HG02870 (cell line): ENCODE data around the gene ZNF488.

Experiments used
- ATAC-seq: cut with Tn5 transposase; IDR thresholded peaks from one replicate; pipeline ENCODE4 v1.9.1; 2021; ENCODE audit warnings: mild to moderate bottlenecking, moderate library complexity; ENCODE audit not compliant: unreplicated experiment

The ZNF488 gene

GRCh38 chr10:47367646-47368045 lies 16.4 kb downstream of the ZNF488 start:
- ATAC-seq = no peak

GRCh38 chr10:47366731-47367460 lies 17.2 kb downstream of the ZNF488 start:
- ATAC-seq = no peak

GRCh38 chr10:47366181-47366631 lies 17.9 kb downstream of the ZNF488 start:
- no peak for ATAC-seq

GRCh38 chr10:47365431-47366180 lies 18.5 kb downstream of the ZNF488 start:
- ATAC-seq = no peak

GRCh38 chr10:47364911-47365310 lies 19.2 kb downstream of the ZNF488 start:
- no peak for ATAC-seq

- ATAC-seq = no peak
These were observed 19.7 kb downstream of the ZNF488 start for GRCh38 chr10:47364366-47364765.

GRCh38 chr10:47363781-47364180 lies 20.3 kb downstream of the ZNF488 start:
- no peak for ATAC-seq

GRCh38 chr10:47362199-47362598 lies 21.9 kb downstream of the ZNF488 start:
- ATAC-seq = no peak

GRCh38 chr10:47361293-47361692 lies 22.8 kb downstream of the ZNF488 start:
- ATAC-seq = no peak

GRCh38 chr10:47360419-47361040 lies 23.6 kb downstream of the ZNF488 start:
- ATAC-seq = no peak

- ATAC-seq = no peak
These were observed 24.3 kb downstream of the ZNF488 start for GRCh38 chr10:47359626-47360418.

GRCh38 chr10:47359101-47359500 lies 25.0 kb downstream of the ZNF488 start:
- ATAC-seq = no peak

GRCh38 chr10:47358457-47358856 lies 25.6 kb downstream of the ZNF488 start:
- no peak for ATAC-seq

- ATAC-seq = no peak
These were observed 26.2 kb downstream of the ZNF488 start for GRCh38 chr10:47357911-47358310.

- ATAC-seq = no peak
These were observed 26.9 kb downstream of the ZNF488 start for GRCh38 chr10:47357131-47357582.

- no peak for ATAC-seq
These were observed 27.4 kb downstream of the ZNF488 start for GRCh38 chr10:47356708-47357107.

GRCh38 chr10:47354900-47355299 lies 29.2 kb downstream of the ZNF488 start:
- no peak for ATAC-seq

- ATAC-seq = no peak
These were observed 29.9 kb downstream of the ZNF488 start for GRCh38 chr10:47354165-47354564.

GRCh38 chr10:47353351-47353750 lies 30.7 kb downstream of the ZNF488 start:
- ATAC-seq = no peak

- no peak for ATAC-seq
These were observed 31.9 kb downstream of the ZNF488 start for GRCh38 chr10:47351899-47352815.
